Neural progenitor cell (in vitro differentiated cells): ENCODE measurements around the gene PERM1. TPM values are rescaled to one million over a fixed set of nuclear protein-coding genes. Genes with fewer than 3 reads are reported as not detected.
A peak's percentile ranks its signal among the peaks of the same experiment; 100 is the strongest.

ENCODE experiments used
- DNase-seq: peaks from one replicate; pipeline ENCODE4 v3.0.0-alpha.2; 2016; ENCODE audit warnings: low spot score
- H2AFZ ChIP-seq: fragments of 200-600 bp; sonication (generic); replicated peaks from 2 replicates; pipeline ENCODE4 v1.6.1; 2016; ENCODE audit warnings: antibody characterized with exemption
- H3F3A ChIP-seq: fragments of 200-600 bp; sonication (generic); 2 replicates; pipeline ENCODE4 v1.6.1; 2016; ENCODE audit warnings: antibody characterized with exemption, low read depth
- H3K27ac ChIP-seq: fragments of 200-600 bp; sonication (generic); 2 replicates; pipeline ENCODE4 v1.5.1; 2016; ENCODE audit warnings: mild to moderate bottlenecking
- H3K27me3 ChIP-seq: fragments of 200-600 bp; sonication (generic); 2 replicates; pipeline ENCODE4 v1.6.1; 2016; ENCODE audit warnings: mild to moderate bottlenecking, moderate library complexity
- H3K36me3 ChIP-seq: fragments of 200-600 bp; sonication (generic); 2 replicates; pipeline ENCODE4 v1.5.1; 2016
- H3K4me1 ChIP-seq: fragments of 200-600 bp; sonication (generic); 2 replicates; pipeline ENCODE4 v1.6.1; 2016; ENCODE audit warnings: mixed run types
- H3K4me2 ChIP-seq: fragments of 200-600 bp; sonication (generic); 2 replicates; pipeline ENCODE4 v1.6.1; 2016
- H3K4me3 ChIP-seq: fragments of 200-600 bp; sonication (generic); 2 replicates; pipeline ENCODE4 v1.5.1; 2016
- H3K79me2 ChIP-seq: fragments of 200-600 bp; sonication (generic); 2 replicates; pipeline ENCODE4 v1.6.1; 2016; ENCODE audit warnings: low read depth
- H3K9ac ChIP-seq: fragments of 200-600 bp; sonication (generic); 2 replicates; pipeline ENCODE4 v1.6.1; 2016
- H3K9me3 ChIP-seq: fragments of 200-600 bp; sonication (generic); 2 replicates; pipeline ENCODE4 v1.5.1; 2016; ENCODE audit warnings: low read depth
- H4K20me1 ChIP-seq: fragments of 200-600 bp; sonication (generic); 2 replicates; pipeline ENCODE4 v1.6.1; 2016; ENCODE audit warnings: low read depth
- H3K27ac Mint-ChIP-seq: 3 replicates; pipeline ENCODE4 v1.8.0; 2021; ENCODE audit warnings: mixed read lengths
- H3K27me3 Mint-ChIP-seq: 2 replicates; pipeline ENCODE4 v1.8.0; 2022; ENCODE audit warnings: low read depth, mild to moderate bottlenecking, inconsistent platforms, moderate library complexity, mixed read lengths; ENCODE audit not compliant: insufficient read depth
- H3K36me3 Mint-ChIP-seq: 3 replicates; pipeline ENCODE4 v1.8.0; 2021; ENCODE audit warnings: mixed read lengths
- H3K4me1 Mint-ChIP-seq: 3 replicates; pipeline ENCODE4 v1.8.0; 2021; ENCODE audit warnings: mixed read lengths
- H3K4me3 Mint-ChIP-seq: 3 replicates; pipeline ENCODE4 v1.8.0; 2021; ENCODE audit warnings: mild to moderate bottlenecking, moderate library complexity, mixed read lengths
- H3K9me3 Mint-ChIP-seq: 3 replicates; pipeline ENCODE4 v1.8.0; 2020; ENCODE audit warnings: mixed read lengths
- EZH2 ChIP-seq: fragments of 200-600 bp; sonication (generic); IDR thresholded peaks from 2 replicates; pipeline ENCODE4 v1.6.1; 2017; ENCODE audit warnings: antibody characterized with exemption, mild to moderate bottlenecking, moderate library complexity
- EZH2phosphoT487 ChIP-seq: fragments of 200-600 bp; sonication (generic); IDR thresholded peaks from 2 replicates; pipeline ENCODE4 v1.6.1; 2017; ENCODE audit warnings: antibody characterized with exemption
- total RNA-seq: library from RNA; depleted of rRNA; stranded (reverse); fragments of >200 nt; gene quantifications from 2 replicates; pipeline ENCODE4 v1.2.3, GENCODE V29; 2015; ENCODE audit warnings: low replicate concordance
- TF ChIP-seq, protein P1 (sequence below): fragments of 200-600 bp; sonication (generic); IDR thresholded peaks from 2 replicates; pipeline ENCODE4 v1.5.1; 2017; ENCODE audit warnings: antibody characterized with exemption, mild to moderate bottlenecking

Gene PERM1
- total RNA-seq, 1 donor from 2014 or later: not detected

DNA sequence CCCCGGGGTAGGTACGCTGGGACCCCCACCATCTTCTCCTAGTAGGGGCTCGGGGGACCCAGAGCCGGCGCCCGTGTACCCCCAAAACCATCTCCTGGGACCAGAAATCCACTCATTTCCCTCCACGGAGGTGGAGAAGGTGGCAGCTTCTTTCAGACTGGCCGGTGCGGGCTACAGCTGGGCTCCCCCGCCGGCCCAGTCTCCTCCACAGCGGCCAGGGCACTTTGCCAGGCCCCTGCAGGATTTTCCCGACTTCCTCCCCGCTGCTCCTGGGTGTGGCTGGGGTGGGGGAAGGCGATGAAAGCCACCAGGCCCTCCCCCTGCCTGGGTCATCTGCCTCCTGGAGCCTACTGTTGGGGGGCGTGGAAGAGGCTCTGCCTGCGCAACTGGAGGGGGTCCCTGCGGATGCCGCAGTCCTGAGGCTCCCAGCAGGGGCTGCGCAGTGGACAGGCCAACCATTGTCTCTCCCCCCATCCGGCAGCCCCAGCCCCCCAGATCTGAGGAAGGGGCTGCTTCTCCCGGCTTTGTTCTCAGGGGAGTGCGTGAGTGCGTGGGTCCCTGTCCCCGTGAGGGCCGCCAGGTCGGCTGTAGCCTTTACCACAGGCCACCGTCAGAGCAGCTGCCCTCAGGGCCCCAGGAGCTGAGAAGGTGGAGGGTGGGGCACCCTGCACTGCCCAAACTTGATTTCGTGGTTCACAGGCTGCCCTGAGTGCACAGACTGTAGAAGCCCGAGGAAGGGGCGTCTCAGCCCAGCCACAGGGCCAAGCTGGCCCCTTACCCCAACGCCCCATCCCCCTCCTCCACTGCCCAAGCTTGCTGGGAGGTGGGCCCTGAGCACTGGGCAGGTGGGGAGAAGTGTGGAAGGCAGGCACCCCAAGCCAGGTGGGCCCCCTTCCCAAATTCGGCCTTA lies 39.4 kb upstream of the PERM1 start:
- Histone ChIP-seq H3K4me3 (peak overlapping the region; percentile 69), H3K4me2 (peak overlapping the region; percentile 88), H3K9ac (no peak overlapping the region), H3F3A (peaks cover 13% of the 10 kb centered on the region), H3K9me3 (no peaks in the 10 kb centered on the region), H3K27ac (no peak overlapping the region), H3K27me3 (no peaks in the 10 kb centered on the region), H2AFZ (no peak overlapping the region), H3K36me3 (no peaks in the 10 kb centered on the region), H4K20me1 (peaks cover 52% of the 10 kb centered on the region), H3K79me2 (peaks cover 39% of the 10 kb centered on the region), H3K4me1 (peaks cover 30% of the 10 kb centered on the region)
- H3K36me3 Mint-ChIP-seq: peaks cover 1% of the 10 kb centered on the region
- peaks cover 10% of the 10 kb centered on the region for H3K27me3 Mint-ChIP-seq
- peaks cover 2% of the 10 kb centered on the region for H3K9me3 Mint-ChIP-seq
- DNase-seq: peak; percentile 50
- no peak overlapping the region for H3K27ac Mint-ChIP-seq
- H3K4me1 Mint-ChIP-seq: peaks cover 24% of the 10 kb centered on the region
- peak overlapping the region; percentile 80 for H3K4me3 Mint-ChIP-seq
- no peak for TF ChIP-seq EZH2
- no peak for TF ChIP-seq EZH2phosphoT487
- TF ChIP-seq, protein P1, sequence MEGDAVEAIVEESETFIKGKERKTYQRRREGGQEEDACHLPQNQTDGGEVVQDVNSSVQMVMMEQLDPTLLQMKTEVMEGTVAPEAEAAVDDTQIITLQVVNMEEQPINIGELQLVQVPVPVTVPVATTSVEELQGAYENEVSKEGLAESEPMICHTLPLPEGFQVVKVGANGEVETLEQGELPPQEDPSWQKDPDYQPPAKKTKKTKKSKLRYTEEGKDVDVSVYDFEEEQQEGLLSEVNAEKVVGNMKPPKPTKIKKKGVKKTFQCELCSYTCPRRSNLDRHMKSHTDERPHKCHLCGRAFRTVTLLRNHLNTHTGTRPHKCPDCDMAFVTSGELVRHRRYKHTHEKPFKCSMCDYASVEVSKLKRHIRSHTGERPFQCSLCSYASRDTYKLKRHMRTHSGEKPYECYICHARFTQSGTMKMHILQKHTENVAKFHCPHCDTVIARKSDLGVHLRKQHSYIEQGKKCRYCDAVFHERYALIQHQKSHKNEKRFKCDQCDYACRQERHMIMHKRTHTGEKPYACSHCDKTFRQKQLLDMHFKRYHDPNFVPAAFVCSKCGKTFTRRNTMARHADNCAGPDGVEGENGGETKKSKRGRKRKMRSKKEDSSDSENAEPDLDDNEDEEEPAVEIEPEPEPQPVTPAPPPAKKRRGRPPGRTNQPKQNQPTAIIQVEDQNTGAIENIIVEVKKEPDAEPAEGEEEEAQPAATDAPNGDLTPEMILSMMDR: no peak

DNA sequence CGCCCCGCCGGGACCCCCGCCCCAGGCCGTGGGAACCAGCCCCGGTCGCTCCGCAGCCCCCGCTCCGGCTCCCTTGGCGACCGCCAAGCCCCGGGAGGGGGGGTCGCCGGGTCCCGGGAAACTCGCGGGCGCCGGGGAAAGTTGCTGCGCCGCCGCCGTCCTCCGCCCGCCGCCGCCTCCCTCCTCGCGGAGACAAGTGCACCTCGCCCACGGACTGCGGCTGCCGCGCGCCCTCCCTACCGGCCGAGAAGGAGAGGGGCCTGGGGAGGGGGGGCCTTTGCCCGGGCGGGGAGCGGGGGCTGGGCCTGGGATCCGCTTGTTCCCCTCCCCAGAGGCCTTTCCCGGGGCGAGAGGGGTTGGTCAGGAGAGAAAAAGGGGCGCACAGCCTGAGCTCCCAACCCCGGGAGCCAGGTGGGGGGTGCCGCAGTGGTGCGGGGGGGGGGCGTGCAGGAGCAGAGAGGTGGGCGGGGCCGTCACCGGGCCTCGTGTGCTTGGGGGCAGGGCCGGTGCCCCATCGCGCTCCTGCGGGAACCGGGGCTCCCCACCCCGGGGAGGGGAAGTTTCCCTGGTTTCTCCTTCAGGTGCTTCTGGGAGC lies 38.6 kb upstream of the PERM1 start:
- H3K4me1 Mint-ChIP-seq: peaks cover 19% of the 10 kb centered on the region
- H2AFZ ChIP-seq: peak overlapping the region; percentile 79
- peak overlapping the region; percentile 80 for H3K4me3 Mint-ChIP-seq
- H3K9me3 Mint-ChIP-seq: peaks cover 2% of the 10 kb centered on the region
- peaks cover 10% of the 10 kb centered on the region for H3K27me3 Mint-ChIP-seq
- H3F3A ChIP-seq: peaks cover 13% of the 10 kb centered on the region
- peaks cover 44% of the 10 kb centered on the region for H4K20me1 ChIP-seq
- no peak overlapping the region for H3K27ac Mint-ChIP-seq
- H3K9ac ChIP-seq: peak overlapping the region; percentile 37
- H3K79me2 ChIP-seq: peaks cover 39% of the 10 kb centered on the region
- peak overlapping the region; percentile 99 for H3K27ac ChIP-seq
- peaks cover 27% of the 10 kb centered on the region for H3K4me1 ChIP-seq
- DNase-seq: peak; percentile 55
- H3K4me3 ChIP-seq: peak overlapping the region; percentile 69
- no peaks in the 10 kb centered on the region for H3K27me3 ChIP-seq
- no peaks in the 10 kb centered on the region for H3K9me3 ChIP-seq
- no peak for TF ChIP-seq EZH2phosphoT487
- TF ChIP-seq EZH2: no peak
- TF ChIP-seq, protein P1: no peak
- no peaks in the 10 kb centered on the region for H3K36me3 Mint-ChIP-seq
- no peaks in the 10 kb centered on the region for H3K36me3 ChIP-seq
- H3K4me2 ChIP-seq: peak overlapping the region; percentile 88

DNA sequence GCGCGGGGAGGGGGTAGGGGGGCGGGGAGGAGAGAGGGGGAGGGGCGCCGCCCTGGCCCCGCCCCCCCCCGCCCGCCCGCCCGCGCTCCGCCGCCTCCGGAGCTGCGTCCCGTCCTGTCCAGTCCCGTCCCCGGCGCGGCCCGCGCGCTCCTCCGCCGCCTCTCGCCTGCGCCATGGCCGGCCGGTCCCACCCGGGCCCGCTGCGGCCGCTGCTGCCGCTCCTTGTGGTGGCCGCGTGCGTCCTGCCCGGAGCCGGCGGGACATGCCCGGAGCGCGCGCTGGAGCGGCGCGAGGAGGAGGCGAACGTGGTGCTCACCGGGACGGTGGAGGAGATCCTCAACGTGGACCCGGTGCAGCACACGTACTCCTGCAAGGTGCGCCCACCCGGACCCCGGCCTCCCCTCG lies 38.1 kb upstream of the PERM1 start, which contains the start of gene AGRN:
Gene AGRN (plus strand): TSS at position 121 of the 405 bp plus-strand sequence. CDS start 53 bp downstream, at position 174.
- Histone ChIP-seq H3K9ac (peak within 1 kb of the TSS; percentile 70), H2AFZ (peak within 1 kb of the TSS; percentile 79), H3F3A (peaks cover 18% of the 10 kb centered on the region), H3K36me3 (no peaks in the 10 kb centered on the region), H3K4me3 (peak within 1 kb of the TSS; percentile 69), H3K9me3 (no peaks in the 10 kb centered on the region), H4K20me1 (peaks cover 41% of the 10 kb centered on the region), H3K79me2 (peaks cover 39% of the 10 kb centered on the region), H3K27me3 (no peaks in the 10 kb centered on the region), H3K4me2 (peak within 1 kb of the TSS; percentile 88), H3K4me1 (peaks cover 27% of the 10 kb centered on the region), H3K27ac (peak within 1 kb of the TSS; percentile 99)
- Mint-ChIP-seq H3K4me3 (peak within 1 kb of the TSS; percentile 80), H3K27ac (no peak within 1 kb of the TSS), H3K27me3 (peaks cover 10% of the 10 kb centered on the region), H3K9me3 (peaks cover 2% of the 10 kb centered on the region), H3K36me3 (no peaks in the 10 kb centered on the region), H3K4me1 (peaks cover 19% of the 10 kb centered on the region)
- TF ChIP-seq EZH2phosphoT487 (no peak), EZH2 (no peak)
- TF ChIP-seq, protein P1: no peak
- DNase-seq: peak; percentile 85
